NCI-H460 (cell line): ENCODE data around the gene ARSJ. TPM values are rescaled to one million over a fixed set of nuclear protein-coding genes. Genes with fewer than 3 reads are reported as not detected.

Experiments
- DNase-seq: peaks from one replicate; pipeline ENCODE4 v3.0.0-alpha.2; 2016; ENCODE audit warnings: low read depth; ENCODE audit errors: extremely low read depth
- total RNA-seq: library from RNA; depleted of rRNA; stranded (reverse); fragments of >200 nt; shearing (Covaris generic); gene quantifications from 2 replicates; pipeline ENCODE4 v1.2.3, GENCODE V29; 2014

ARSJ gene
- total RNA-seq, 1 experiment from 2014 or later, result 0.84 TPM

DNA sequence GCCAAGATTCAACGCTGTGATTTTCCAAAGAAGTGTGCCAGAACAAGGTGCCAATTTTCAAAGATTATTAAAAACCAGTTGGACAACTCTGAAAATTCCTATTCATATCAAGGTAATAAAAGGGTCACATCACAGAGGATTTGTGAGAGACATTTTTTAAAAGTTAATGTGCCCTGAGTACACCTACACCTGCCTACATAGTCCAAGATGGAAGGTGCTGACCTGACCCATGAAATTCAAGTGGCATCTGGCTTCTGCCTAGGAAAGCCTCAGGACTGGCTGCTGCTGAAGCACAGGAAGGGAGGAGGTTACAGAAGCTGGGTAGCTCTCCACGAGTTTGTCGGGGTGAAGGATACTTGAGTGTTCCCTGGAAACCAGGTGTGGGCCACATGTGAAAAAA lies 11.4 kb upstream of the ARSJ start:
- no peak for DNase-seq

DNA sequence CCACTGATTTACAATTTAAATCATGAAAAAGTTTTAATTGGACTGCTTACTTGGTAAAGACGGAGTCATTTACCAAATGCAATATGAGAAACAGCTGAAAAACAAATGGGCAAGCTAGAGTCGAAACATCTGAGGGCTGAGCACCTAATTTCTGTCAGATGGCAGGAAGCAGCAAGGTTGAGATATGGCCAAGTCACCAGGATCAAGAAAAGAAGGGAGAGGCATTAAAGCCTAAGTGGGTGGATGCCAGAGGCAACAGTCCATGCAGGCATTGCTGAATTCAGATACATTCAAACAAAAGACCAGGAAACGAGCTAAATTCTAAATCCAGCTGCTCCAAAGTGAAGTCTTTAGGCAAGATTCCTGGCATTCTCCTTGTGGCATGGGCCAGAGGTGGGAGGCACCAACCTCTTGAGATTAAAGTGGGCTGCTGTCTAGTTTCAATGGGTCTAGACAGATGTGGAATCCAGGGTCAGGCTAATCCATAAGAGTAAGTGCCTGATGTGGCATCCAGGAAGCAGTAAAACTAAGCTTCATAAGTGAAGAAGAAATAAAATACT lies 8.0 kb upstream of the ARSJ start:
- no peak for DNase-seq

DNA sequence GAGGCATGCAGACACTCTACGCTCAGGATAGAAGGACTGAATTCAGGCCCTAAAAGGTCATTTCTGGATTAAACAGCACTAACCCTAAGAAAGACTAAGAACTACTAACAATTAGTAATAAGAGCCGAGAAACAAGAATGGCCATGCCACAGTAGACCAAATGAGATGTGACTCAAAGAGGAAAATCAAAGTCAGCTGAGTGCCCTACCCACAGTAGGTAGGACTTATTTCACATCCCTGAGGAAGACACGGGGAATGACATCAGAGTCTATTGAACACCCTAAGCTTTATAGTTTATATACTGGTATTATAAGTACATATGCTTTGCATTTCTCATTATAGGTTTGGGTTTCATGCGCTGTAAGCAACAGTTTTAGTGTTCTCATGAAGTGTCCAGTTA lies 2.7 kb upstream of the ARSJ start:
- DNase-seq, result no peak

DNA sequence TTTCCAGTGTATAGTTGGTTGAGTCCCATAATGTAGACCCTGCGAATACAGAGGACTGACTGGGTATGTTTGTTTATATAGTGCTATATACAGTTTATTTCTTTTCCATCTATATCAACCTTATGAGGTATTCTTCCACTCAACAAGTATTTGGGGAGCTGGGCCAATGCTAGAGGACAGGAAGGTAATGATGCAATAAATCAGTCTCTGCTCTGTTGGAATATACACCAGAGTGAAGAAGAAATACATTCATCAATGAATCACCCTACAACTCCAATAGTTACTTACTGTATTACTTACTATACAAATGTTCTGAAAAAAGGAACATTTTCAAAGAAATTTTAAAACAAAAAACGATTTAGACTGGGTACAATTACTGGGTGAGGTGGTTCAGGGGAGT lies 2.1 kb upstream of the ARSJ start:
- no peak for DNase-seq

DNA sequence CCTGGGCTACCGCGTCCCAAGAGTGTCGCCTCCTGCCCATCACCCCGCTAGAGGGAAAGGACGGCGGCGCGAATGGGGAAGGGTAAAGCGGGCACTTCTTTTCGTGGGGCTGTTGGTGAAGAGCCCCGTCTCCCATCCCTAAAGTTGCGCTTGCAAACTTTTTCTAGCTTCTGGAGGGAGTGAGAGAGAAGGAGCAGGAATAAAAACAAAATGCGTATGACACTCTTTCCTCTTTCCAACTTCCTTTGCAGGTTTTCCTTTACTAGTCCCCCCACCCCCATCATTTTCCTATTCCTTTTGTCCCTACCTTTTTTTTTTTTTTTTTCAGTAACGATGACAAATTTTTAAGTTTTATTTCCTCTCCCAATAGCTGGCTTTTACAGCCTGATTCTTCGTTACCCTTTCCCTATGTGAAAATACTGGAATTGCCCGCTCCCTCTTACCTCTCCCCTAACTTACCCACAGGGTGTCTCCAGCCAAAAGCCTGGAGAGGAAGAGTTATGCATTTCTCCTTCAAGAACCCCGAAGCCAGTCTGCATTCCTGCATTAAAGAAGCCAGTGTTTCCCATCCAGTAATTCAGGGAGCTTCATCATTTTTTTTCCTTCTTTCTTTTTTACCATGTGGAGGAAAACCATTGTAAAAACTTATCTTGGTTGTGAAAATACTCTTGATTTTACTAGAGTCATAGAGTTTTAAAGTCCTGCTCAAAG lies 613 bp upstream of the ARSJ start:
- DNase-seq, result no peak

DNA sequence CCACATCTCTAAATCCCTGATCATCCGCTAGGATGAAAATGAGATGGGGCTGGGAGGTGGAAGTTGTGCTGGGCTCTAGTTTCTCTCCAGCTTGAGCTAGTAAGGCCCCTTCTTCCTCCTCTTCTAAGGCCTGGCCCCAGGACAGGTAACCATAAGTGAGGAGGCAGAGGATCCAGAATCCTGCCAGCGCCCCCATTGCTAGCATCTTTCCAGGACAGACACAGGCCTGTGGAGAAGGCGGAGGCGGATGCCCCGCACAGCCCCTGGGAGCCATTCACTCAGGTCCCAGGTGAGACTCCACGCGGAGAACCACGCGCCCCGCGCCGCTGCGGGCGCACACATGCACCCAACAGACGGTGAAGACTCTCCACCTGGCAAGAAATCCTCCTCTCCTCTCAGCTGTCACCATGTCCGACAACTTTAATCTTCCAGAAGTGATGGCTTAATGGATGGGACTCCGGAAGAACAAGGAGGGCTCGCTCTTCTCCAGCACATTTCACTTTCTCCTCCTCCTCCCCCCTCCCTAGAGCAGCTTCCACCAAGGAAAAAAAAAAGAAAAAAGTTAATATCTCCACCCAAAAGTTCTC lies 793 bp downstream of the ARSJ start:
- DNase-seq, result no peak

DNA sequence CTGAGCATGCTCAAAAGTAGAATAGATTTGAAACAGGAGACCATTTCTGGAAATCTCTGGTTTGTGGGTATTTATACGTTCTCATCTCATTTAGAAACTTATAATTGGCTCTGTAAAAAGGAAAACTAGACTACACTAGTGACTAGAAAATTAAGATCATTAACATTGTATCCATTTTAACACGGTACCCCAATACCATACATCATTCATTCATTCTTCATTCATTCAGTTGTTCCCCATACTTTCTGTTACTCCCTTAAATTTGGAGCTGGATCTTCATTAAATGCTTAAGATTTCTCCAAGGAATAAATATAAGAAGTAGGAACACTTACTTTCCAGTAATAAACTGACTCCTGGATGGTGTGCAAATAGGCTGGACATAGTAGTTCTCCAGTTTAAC lies 1.3 kb downstream of the ARSJ start:
- DNase-seq, result no peak

DNA sequence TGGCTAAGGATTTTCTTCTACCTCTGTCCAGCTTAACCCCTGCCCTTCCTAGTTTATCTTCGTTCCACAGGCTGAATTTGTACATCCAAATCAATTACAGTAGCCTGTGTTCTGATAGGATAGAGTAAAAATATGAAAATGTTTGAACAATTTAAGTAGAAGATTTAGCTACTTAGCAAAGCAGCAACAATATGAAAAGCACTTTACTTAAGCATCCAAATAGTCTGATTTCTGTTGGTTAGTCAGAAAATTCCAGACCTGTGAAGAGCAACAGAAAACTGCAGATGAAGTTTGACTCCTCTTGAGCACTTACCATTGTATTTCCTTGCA lies 2.0 kb downstream of the ARSJ start:
- no peak for DNase-seq

DNA sequence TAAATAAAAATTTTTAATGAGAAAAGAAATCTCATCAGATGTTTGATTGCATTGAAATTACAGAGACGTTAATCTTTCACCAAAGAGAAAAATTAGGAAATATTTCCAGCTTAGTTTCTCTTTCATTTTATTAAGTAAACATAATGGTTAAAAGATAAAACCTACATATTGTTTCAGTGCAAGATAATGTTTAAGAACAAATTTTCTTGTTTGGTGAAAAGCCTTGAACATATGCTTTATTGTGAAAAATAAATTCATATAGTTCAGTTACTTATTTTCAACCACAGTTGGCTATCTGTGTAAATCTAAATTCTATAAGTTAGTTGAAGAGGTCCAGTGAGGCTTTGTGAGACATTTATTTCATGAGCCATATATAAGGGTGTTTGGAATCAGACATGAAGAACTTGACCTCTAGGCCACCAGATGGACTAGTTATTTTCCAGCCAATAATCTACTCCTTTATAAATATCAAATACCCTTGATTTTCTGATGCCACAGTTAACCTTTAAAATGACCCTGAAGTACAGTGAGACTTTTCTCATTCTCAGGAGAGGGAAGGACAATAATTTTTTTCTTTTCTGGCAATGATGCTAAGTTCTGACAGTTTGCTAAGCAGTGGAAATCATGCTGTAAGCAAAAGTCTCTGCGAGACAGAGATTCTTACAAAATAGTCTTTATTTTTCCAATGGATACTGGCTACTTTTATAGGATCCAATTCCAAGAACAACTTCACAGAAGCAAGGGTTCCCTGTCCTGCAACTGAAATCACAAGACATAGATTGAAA lies 2.5 kb downstream of the ARSJ start:
- no peak for DNase-seq

DNA sequence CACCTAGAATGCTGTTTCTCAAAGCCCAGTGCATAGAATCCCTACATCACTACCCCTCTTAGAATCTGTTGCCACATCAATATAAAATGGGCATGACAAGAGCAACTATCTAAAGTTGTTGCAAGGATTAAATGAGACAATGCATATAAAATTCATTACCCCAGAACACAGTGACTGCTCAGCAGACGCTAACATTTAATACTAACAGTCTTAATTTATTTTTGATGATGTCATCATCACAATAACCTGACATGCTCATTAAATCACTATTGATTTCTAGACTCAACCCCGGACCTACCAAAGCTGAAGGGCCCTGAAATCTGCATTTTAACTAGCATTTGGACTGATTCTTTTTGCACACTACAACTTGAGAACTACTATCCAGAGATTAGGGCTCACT lies 3.9 kb downstream of the ARSJ start:
- no peak for DNase-seq

DNA sequence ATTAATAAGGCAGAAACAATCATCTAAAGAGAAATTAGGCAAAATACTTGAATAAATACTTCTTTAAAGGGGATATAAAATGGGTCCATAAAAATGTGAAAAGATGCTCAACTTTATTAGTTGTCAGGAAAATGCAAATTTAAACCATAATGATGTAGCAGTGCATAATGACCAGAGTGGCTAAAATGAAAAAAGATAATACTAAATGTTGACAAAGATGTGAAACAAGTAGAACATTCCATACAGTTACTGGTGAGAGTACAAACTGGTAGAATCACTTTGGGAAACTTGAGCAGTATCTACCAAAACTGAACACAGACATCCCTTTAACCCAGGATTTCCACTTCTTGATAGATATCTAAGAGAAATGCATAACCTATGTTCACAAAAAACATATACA lies 5.0 kb downstream of the ARSJ start:
- no peak for DNase-seq

DNA sequence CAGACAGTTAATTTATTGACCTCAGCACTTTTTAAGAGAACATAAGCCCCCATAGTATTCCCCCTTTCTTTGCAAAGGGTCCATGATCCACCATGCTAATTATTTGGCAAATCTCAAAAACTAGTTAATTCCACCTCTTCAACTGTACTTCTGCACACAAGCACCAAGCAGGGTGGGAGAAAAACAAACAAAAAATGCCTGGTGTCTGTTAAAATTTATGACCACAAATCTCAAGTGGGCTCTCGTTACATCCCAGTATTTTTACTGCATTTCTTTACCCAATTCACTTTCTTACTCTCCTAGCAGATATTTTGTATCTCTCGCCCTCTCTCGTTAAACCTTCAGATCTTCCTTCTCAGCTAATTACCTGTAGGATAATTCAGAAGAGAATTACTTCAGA lies 6.1 kb downstream of the ARSJ start:
- DNase-seq, result no peak

DNA sequence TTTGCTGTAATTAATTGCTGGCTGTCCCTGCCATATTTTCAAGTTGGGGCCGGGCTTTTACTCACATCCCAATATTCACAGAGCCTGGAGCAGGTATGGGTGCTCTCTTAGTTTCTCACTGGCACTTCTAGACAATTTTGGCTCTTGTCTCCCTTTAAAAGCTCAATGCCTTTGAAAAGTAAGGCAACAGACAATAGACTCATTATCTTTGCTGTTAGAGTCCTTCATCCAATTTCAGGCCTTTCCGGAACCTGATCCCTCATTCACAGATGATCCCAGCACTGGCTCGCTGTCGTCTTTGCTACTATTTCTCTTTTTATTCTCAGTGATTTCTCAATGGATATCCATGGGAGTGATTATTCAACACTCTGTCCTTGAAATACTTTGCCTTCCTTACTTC lies 6.7 kb downstream of the ARSJ start:
- no peak for DNase-seq

DNA sequence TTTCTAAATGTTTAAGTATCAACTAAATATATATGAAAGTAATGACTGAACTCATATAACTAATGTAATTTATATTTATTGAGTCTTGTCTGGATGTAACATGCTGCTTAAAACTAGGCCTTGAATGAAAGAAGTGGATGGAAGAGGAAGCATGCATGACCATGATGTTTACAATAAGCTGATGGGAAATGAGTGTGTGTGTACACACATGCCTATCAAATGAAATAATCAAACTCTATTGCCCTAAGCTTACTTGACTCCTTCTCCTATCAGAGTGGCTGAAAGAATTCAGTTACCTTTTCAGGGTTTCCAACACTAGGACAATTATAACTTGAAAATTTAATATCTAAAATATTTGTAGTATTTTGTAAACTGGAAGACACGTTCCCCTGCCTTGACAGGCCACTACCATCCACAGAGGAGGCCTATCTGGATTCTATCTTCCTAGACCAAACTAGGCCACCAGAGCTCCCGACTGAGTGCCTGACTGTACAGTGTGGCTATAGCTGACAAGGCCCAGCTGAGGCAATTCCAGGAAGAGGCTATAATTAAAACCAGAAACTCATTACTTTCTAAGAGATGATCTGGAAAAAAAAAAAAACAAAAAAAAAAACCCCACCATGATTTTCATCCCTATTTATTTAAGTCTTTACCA lies 7.6 kb downstream of the ARSJ start:
- DNase-seq, result no peak

DNA sequence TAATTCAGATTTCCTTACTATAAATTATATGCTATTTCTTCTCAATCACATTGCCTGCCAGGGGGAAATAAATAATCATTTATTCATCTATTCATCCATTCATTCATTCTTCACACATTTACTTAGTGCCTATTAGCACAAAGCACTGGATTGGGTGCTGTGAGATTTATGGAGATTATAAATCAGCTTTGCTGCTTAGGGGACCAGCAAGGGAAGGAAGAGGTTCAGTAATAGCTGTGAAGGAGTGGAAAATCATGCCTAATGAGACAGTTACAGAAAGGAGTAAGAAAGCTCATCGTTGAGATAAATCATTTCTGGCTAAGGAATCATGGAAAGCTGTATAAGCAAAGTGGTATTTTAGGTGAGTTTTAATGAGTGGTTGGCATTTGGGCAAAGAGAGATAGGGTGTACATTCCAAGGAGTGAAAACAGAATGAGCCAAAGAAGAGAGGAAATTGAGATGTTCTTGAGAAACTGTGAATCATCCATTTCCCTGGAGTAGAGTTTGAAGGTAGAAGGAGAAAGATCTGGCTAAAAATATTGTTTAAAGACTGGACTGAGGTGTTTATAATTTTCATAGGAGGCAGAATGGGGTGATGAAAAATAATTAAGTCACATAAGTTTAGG lies 9.6 kb downstream of the ARSJ start:
- no peak for DNase-seq

DNA sequence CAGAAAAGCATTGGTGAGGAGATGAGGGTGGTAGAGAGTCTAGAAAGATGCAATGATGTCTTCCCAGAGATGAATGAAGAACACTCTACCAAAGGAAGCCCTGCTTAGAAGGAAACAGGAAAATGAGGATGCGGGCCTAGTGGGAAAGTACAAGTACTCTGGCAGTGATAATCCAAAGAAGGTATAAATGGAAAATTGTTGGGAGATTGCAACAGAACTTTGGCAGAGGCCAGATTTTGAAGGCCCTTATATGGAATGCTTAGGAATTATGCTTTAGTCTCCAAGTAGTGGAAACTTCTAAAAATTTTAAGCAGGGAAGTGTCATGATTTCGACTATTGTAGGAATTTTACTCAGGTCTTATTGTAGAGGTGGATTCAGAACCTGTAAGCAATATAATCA lies 11.0 kb downstream of the ARSJ start:
- DNase-seq, result no peak

DNA sequence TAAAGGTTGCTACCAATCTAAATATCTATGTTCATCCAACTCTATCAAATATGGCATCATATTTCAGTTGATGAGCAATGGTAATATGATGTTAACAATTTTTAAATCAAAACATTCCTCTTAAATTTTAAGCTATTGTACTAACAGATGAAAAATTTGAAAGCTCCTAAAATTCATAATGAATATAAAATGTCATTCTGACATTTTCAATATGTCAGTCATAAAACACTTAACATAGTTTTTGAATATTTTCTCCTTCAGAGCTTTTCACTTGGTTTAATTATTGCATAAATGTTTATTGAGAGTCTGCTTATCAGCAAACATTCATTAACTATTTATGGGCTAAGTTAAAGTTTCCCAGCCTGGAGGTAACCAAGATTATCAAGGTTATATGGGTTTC lies 11.8 kb downstream of the ARSJ start:
- no peak for DNase-seq

DNA sequence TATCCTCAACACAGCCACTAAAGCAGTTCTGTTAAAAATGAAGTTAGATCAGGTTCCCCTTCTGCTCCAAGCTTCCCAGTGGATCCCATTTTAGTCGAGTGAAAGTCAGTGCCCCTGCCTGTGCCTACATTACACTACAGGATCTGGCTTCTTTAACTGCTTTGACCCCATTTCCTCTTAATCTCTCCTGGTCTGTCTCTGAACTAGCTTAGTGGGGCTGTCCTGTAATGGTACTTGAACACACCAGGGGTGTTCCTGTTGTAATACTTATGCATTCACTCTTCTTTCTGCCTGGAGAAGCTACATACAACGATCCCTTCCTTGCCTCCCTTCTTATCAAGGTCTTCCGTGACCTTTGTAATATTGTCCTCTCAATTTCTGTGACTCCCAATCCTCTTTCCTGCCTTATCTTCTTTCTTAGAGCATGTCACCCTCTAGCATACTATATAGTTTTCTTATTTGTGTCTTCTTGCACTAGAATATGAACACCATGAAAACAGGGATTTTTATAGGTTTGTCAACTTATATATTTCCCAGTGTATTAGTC lies 16.7 kb downstream of the ARSJ start:
- DNase-seq, result no peak

DNA sequence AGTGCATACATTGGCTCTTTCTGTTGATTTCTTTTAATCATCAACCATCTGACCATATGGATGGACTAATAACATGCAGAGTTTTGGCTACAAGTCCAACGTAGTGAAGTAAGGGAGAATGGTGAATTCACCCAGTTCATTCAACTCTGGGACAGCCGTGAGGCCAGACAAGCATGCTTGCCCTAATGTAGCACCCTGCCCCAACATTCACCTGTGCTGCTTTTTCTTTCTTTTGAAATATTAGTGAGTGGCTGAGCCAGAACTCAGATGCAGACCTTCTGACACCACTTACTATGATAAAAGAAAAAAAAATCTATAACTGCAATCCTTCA lies 17.5 kb downstream of the ARSJ start:
- no peak for DNase-seq

DNA sequence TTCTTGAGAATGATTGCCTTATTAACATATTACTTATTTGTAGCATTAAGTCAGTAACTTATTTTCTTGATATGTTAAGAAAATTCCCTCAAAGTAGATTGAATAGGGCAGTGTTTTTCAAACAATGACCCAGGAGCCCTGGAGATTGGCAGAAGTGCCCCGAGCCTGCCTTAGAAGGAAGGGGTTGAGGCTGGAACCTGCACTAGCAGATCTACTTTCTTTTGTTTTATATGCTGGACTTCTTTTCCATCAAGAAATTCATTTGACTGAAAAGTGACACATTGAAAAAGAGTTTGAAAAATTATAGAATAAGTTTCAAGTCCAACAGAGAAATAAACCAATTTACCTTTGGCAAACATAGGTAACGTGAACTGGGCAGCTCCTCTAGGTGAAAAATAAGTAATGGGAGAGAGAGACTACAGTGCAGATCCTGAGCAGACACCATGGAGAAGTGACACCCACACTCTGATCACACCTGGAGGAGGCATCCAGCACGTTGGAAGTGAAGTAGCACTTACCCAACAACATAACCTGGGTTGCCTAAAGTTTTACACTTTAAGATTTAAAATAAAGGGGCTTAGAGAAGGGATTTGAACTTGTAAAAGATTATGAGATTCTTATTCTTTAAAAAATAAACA lies 18.6 kb downstream of the ARSJ start:
- no peak for DNase-seq
